Measurements from ENCODE around the gene CARNS1. TPM values are rescaled to one million over a fixed set of nuclear protein-coding genes. Genes with fewer than 3 reads are reported as not detected.
"Not testable (repeated sequence)": the region's sequence is repeated elsewhere in the genome, so short reads cannot be mapped to it uniquely, and the experiment has no call there.

Gene CARNS1
- total and polyA plus RNA-seq, 9 donors: 29.2 to 80.7 (median 56.4) TPM

GRCh38 chr11:67419325-67420049 is 4.0 kb downstream of the CARNS1 start:
- Histone ChIP-seq H3K27ac (ENCODE audit: low read length) (peak overlapping the region; percentile 94), H3K4me1 (ENCODE audit: control insufficient read depth, insufficient read depth, low read length) (peaks cover 67% of the 10 kb centered on the region), H3K4me3 (ENCODE audit: low read length) (peak overlapping the region; percentile 37), H3K27me3 (ENCODE audit: control insufficient read depth, insufficient read depth, low read length) (peaks cover 9% of the 10 kb centered on the region), H3K9me3 (replicated peaks; ENCODE audit: control insufficient read depth, low read depth, low read length) (no peaks in the 10 kb centered on the region), H3K36me3 (ENCODE audit: control insufficient read depth, insufficient read depth, low read length) (peaks cover 15% of the 10 kb centered on the region)
- 88% methylated on average over 18 of the region's 21 CpGs for WGBS (ENCODE audit: insufficient coverage)
- no peak for DNase-seq

GRCh38 chr11:67420147-67420645 is 4.7 kb downstream of the CARNS1 start:
- Histone ChIP-seq H3K27me3 (ENCODE audit: control insufficient read depth, insufficient read depth, low read length) (peaks cover 1% of the 10 kb centered on the region), H3K4me3 (ENCODE audit: low read length) (peak overlapping the region; percentile 37), H3K9me3 (replicated peaks; ENCODE audit: control insufficient read depth, low read depth, low read length) (no peaks in the 10 kb centered on the region), H3K36me3 (ENCODE audit: control insufficient read depth, insufficient read depth, low read length) (peaks cover 22% of the 10 kb centered on the region), H3K27ac (ENCODE audit: low read length) (peak overlapping the region; percentile 94), H3K4me1 (ENCODE audit: control insufficient read depth, insufficient read depth, low read length) (peaks cover 61% of the 10 kb centered on the region)
- WGBS (ENCODE audit: insufficient coverage): 32% methylated on average over 15 of the region's 15 CpGs
- DNase-seq: no peak

- Histone ChIP-seq H3K4me1 (ENCODE audit: control insufficient read depth, insufficient read depth, low read length) (peaks cover 59% of the 10 kb centered on the region), H3K9me3 (replicated peaks; ENCODE audit: control insufficient read depth, low read depth, low read length) (no peaks in the 10 kb centered on the region), H3K27me3 (ENCODE audit: control insufficient read depth, insufficient read depth, low read length) (no peaks in the 10 kb centered on the region), H3K27ac (ENCODE audit: low read length) (peak overlapping the region; percentile 94), H3K4me3 (ENCODE audit: low read length) (peak overlapping the region; percentile 37), H3K36me3 (ENCODE audit: control insufficient read depth, insufficient read depth, low read length) (peaks cover 26% of the 10 kb centered on the region)
- peak; percentile 96 for DNase-seq
- WGBS (ENCODE audit: insufficient coverage): 1% methylated on average over 96 of the region's 97 CpGs
Observed at GRCh38 chr11:67420646-67421429, 5.4 kb downstream of the CARNS1 start.

- Histone ChIP-seq H3K9me3 (replicated peaks; ENCODE audit: control insufficient read depth, low read depth, low read length) (no peaks in the 10 kb centered on the region), H3K4me3 (ENCODE audit: low read length) (no peak overlapping the region), H3K4me1 (ENCODE audit: control insufficient read depth, insufficient read depth, low read length) (peaks cover 52% of the 10 kb centered on the region), H3K27me3 (ENCODE audit: control insufficient read depth, insufficient read depth, low read length) (no peaks in the 10 kb centered on the region), H3K36me3 (ENCODE audit: control insufficient read depth, insufficient read depth, low read length) (peaks cover 22% of the 10 kb centered on the region), H3K27ac (ENCODE audit: low read length) (no peak overlapping the region)
- 66% methylated on average over 18 of the region's 22 CpGs for WGBS (ENCODE audit: insufficient coverage)
- DNase-seq: no peak
Observed at GRCh38 chr11:67421430-67422031, 6.1 kb downstream of the CARNS1 start.

GRCh38 chr11:67422891-67423290 is 7.4 kb downstream of the CARNS1 start:
- H3K4me1 ChIP-seq (ENCODE audit: control insufficient read depth, insufficient read depth, low read length): peaks cover 43% of the 10 kb centered on the region
- H3K4me3 ChIP-seq (ENCODE audit: low read length): no peak overlapping the region
- 45% methylated on average over 6 of the region's 6 CpGs for WGBS (ENCODE audit: insufficient coverage)
- H3K36me3 ChIP-seq (ENCODE audit: control insufficient read depth, insufficient read depth, low read length): peaks cover 22% of the 10 kb centered on the region
- DNase-seq: no peak
- H3K9me3 ChIP-seq (replicated peaks; ENCODE audit: control insufficient read depth, low read depth, low read length): no peaks in the 10 kb centered on the region
- no peaks in the 10 kb centered on the region for H3K27me3 ChIP-seq (ENCODE audit: control insufficient read depth, insufficient read depth, low read length)
- H3K27ac ChIP-seq (ENCODE audit: low read length): no peak overlapping the region

GRCh38 chr11:67423466-67423865 is 8.0 kb downstream of the CARNS1 start:
- 85% methylated on average over 10 of the region's 13 CpGs for WGBS (ENCODE audit: insufficient coverage)
- H3K36me3 ChIP-seq (ENCODE audit: control insufficient read depth, insufficient read depth, low read length): peaks cover 22% of the 10 kb centered on the region
- no peak for DNase-seq
- H3K27me3 ChIP-seq (ENCODE audit: control insufficient read depth, insufficient read depth, low read length): no peaks in the 10 kb centered on the region
- no peak overlapping the region for H3K27ac ChIP-seq (ENCODE audit: low read length)
- no peaks in the 10 kb centered on the region for H3K9me3 ChIP-seq (replicated peaks; ENCODE audit: control insufficient read depth, low read depth, low read length)
- peaks cover 39% of the 10 kb centered on the region for H3K4me1 ChIP-seq (ENCODE audit: control insufficient read depth, insufficient read depth, low read length)
- no peak overlapping the region for H3K4me3 ChIP-seq (ENCODE audit: low read length)

- DNase-seq: no peak
- no peak overlapping the region for H3K27ac ChIP-seq (ENCODE audit: low read length)
- 79% methylated on average over 32 of the region's 34 CpGs for WGBS (ENCODE audit: insufficient coverage)
- no peaks in the 10 kb centered on the region for H3K27me3 ChIP-seq (ENCODE audit: control insufficient read depth, insufficient read depth, low read length)
- no peaks in the 10 kb centered on the region for H3K9me3 ChIP-seq (replicated peaks; ENCODE audit: control insufficient read depth, low read depth, low read length)
- H3K36me3 ChIP-seq (ENCODE audit: control insufficient read depth, insufficient read depth, low read length): peaks cover 22% of the 10 kb centered on the region
- H3K4me3 ChIP-seq (ENCODE audit: low read length): no peak overlapping the region
- H3K4me1 ChIP-seq (ENCODE audit: control insufficient read depth, insufficient read depth, low read length): peaks cover 38% of the 10 kb centered on the region
Observed at GRCh38 chr11:67423891-67424613, 8.6 kb downstream of the CARNS1 start.

GRCh38 chr11:67427364-67427859 is 11.9 kb downstream of the CARNS1 start:
- peaks cover 25% of the 10 kb centered on the region for H3K4me1 ChIP-seq (ENCODE audit: control insufficient read depth, insufficient read depth, low read length)
- not testable (repeated sequence) for DNase-seq

GRCh38 chr11:67428052-67429001 is 12.8 kb downstream of the CARNS1 start, which contains the start of gene RPS6KB2:
RPS6KB2 (plus strand) TSS chr11:67428494; CDS start chr11:67428546, 52 bp downstream.
- peak within 1 kb of the TSS; percentile 98 for H3K4me3 ChIP-seq (ENCODE audit: low read length)
- no peaks in the 10 kb centered on the region for H3K27me3 ChIP-seq (ENCODE audit: control insufficient read depth, insufficient read depth, low read length)
- under 1% methylated on average over 53 of the region's 68 CpGs for WGBS (ENCODE audit: insufficient coverage)
- H3K9me3 ChIP-seq (replicated peaks; ENCODE audit: control insufficient read depth, low read depth, low read length): no peaks in the 10 kb centered on the region
- peaks cover 19% of the 10 kb centered on the region for H3K4me1 ChIP-seq (ENCODE audit: control insufficient read depth, insufficient read depth, low read length)
- peak; percentile 99 for DNase-seq
- peaks cover 55% of the 10 kb centered on the region for H3K36me3 ChIP-seq (ENCODE audit: control insufficient read depth, insufficient read depth, low read length)
- peak within 1 kb of the TSS; percentile 83 for H3K27ac ChIP-seq (ENCODE audit: low read length)

More at GRCh38 chr11:67427364-67427859, 11.9 kb downstream of the CARNS1 start:
- not testable (repeated sequence) for H3K27me3 ChIP-seq (ENCODE audit: control insufficient read depth, insufficient read depth, low read length); H3K9me3 ChIP-seq (replicated peaks; ENCODE audit: control insufficient read depth, low read depth, low read length)
- WGBS (ENCODE audit: insufficient coverage): 95% methylated on average over 11 of the region's 19 CpGs
- Histone ChIP-seq H3K36me3 (ENCODE audit: control insufficient read depth, insufficient read depth, low read length) (peaks cover 48% of the 10 kb centered on the region), H3K4me3 (ENCODE audit: low read length) (peak overlapping the region; percentile 98), H3K27ac (ENCODE audit: low read length) (peak overlapping the region; percentile 81)
